ENCODE measurements around the gene PTGDS.
A peak's percentile ranks its signal among the peaks of the same experiment; 100 is the strongest.

The PTGDS gene

DNA sequence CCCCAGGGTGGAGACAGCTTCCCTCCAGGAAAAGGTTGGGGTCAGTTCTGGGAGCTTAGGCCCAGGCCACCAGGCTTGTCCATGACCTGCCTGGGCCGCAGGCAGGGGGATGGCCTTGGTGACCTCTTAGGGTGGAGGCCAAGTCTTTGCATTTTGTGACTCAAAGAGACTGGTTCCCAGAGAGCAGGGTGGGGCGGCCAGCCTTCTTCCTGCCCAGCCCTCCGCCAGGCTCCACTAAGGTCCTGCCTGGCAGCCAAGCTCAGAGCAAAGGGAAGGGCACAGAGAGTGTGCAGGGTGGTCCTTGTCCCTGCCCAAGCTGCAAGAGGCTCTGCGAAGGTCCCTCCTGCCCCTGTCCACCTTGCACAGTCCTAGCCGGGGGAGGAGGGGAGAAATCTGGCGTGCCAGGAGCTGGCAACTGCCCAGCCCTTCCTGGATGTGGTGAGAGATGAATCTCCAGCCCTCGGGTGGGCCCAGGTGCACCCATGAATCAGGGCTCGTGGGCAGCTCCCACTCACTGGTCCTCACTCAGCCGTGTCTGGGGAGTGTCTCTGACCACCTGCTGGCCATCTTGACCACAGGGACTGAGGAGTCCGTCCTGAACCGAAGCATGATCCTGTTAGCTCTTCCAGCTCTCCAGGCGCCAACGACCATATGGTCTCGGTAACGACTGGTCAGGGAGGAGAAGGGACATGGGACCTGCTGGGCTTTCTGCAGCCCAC lies 2.3 kb upstream of the PTGDS start:
- DNase-seq (ENCODE audit: low read depth): no peak

GRCh38 chr9:136975644-136976043 lies 1.7 kb upstream of the PTGDS start:
- no peak for DNase-seq (ENCODE audit: low read depth)

DNA sequence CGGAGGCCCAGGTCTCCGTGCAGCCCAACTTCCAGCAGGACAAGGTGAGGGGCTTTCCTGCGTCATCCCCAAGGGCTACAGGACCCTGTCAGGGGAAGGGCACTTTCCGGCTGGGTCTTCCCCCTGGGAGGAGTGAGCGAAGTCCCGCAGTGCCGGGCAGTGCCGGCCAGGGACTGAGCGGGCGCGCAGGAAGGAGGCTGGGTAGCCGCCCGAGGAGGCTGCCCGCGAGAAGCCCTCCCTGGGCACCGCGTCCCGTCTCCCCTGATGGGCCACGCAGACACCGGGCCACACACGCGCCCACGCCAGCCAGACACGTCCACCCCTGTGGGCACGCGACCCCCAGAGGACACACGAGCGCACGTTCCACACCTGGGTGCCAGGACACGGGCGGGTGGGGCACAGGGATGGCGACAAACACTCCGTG lies 357 bp downstream of the PTGDS start:
- no peak for DNase-seq (ENCODE audit: low read depth)

GRCh38 chr9:136978073-136978864 lies 965 bp downstream of the PTGDS start:
- peak; percentile 71 for DNase-seq (ENCODE audit: low read depth)

DNA sequence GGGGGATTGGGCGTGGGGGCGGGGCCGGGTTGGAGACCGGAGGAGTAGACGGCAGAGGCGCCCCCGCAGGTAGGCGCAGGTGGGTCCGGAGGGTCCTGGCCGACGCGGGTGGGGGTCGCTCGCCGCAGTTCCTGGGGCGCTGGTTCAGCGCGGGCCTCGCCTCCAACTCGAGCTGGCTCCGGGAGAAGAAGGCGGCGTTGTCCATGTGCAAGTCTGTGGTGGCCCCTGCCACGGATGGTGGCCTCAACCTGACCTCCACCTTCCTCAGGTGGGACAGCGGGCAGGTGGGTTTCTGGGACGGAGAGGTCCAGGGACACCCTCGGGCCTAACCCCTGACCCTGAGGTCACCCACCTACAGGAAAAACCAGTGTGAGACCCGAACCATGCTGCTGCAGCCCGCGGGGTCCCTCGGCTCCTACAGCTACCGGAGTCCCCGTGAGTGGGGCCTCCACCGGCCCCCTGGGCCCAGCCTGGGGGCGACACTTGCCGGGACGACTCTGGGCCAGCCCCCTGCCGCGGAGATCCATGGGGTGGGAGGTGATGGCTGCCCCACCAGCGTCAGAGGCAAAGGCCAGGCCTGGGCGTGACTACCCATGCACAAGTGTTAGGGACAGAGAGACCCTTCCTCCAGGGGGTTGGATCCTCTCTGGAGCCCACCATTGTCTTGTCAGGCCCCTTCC lies 1.7 kb downstream of the PTGDS start:
- DNase-seq (ENCODE audit: low read depth): no peak

- DNase-seq (ENCODE audit: low read depth): no peak
Observed at GRCh38 chr9:136979769-136980587, 2.7 kb downstream of the PTGDS start.

- no peak for DNase-seq (ENCODE audit: low read depth)
Observed at GRCh38 chr9:136980669-136981478, 3.6 kb downstream of the PTGDS start.

DNA sequence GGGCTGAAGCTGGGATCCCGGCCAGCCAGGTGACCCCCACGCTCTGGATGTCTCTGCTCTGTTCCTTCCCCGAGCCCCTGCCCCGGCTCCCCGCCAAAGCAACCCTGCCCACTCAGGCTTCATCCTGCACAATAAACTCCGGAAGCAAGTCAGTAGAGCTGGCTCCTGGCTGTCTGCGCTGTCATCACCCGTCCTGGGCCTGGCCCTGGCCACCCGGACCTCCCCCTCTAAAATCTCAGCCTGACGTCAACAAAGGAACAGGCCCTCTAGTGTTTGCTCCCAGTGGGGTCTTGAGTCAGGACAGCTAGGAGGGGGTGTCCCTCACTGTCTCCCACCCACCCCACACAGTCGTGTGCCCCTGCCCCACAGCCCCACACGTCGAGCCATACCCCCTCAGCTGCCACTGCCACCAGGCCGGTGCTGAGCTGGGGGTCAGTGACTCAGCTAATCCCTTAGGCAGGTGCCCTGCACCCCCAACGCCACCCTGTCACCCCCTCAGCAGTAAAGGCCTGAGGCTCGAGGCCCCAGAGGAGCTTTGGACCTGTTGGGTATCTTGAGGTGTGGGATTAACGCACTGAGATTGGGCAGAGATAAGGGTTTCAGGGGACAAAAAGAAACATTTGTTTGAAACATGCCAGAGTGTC lies 4.4 kb downstream of the PTGDS start:
- no peak for DNase-seq (ENCODE audit: low read depth)

DNA sequence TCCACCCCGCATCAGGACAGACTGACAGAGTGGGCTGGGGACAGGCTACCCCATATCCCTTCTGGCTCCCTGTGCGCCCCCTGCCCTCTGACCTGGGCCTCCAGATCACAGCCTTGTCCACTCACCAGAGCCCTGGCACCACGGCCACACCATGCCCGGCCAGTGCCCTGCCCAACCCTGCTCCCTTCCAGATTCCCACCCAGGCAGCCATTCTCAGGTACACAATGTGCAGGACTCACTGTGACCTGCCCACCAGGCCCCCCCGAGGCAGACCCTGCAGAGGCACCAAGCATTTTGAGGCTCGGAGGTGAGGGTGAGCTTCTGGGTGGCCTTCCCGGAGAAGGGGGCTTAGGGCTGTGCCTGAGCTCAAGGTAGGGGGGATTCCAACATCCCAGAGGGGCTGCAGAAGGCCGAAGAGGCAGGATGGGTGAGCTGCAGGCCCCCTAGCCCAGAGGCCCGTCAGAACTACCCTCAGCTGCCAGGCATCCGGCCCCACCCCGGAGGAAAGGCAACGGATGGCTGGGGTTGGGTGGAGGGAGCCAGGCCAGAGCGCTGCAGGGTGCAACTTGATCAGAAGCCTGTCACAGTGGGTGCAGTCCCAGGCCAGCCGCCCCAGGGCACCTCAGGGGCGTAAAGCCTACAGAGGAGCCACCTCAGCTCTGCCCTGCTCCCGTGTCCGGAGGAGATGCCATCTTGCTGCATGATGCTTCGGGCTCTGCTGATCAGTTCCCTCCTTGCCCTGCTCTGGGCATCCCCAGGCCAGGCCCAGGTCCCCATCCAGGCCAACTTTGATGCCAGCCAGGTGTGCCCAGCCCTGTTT lies 5.1 kb downstream of the PTGDS start, which contains the start of gene LCNL1:
TSS of gene LCNL1 (plus strand) at position 762 of the 820 bp plus-strand sequence. CDS start 594 bp downstream, outside the sequence.
- DNase-seq (ENCODE audit: low read depth): no peak

DNA sequence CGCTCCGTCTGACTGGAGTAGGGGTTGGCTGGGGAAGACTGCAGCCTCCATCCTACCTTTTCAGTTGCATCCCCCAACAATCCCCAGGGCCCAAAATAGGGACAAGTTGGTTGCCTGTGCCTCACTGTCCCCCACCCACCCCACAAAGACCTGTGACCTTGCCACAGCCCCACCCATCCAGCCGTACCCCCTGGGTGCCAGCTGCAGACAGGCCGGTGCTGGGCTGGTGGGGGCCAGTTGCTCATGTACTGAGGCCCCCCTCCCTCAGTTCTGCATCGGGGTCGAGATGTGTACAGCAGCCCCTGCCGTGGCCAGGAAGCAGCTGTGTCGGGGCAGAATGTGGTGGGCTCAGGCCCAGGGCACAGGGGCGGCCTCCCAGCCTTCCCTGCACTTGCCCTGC lies 5.9 kb downstream of the PTGDS start:
- DNase-seq (ENCODE audit: low read depth): no peak

DNA sequence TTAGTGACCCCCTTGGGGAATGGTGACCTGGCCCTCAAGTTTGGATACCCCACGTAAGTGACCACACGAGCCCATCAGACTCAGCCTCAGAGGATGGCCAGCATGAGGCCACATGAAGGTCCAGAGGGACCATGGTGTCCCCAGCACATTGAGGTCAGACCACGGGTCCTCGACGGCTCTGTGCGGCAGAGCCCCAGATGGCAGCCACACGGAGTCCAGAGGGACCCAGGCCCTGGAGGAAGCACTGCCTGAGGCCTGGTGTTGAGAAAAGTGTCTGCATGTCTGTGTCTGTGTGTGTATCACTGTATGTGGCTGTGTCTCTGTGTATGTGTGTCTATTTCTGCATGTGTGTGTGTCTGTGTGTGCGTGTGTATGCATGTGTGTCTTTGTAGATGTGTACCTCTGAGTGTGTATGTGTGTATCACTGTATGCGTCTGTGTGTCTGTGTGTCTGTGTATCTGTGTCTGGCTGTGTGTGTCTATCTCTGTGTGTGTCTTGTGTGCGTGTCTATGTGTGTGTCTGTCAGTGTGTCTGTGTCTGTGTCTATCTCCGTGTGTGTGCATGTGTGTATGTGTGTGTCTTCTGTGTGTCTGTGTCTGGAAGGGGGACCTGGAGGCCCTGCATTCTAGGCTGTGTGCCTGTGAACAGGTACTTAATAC lies 6.5 kb downstream of the PTGDS start:
- no peak for DNase-seq (ENCODE audit: low read depth)

- DNase-seq (ENCODE audit: low read depth): no peak
Observed at GRCh38 chr9:136984464-136985026, 7.2 kb downstream of the PTGDS start.

DNA sequence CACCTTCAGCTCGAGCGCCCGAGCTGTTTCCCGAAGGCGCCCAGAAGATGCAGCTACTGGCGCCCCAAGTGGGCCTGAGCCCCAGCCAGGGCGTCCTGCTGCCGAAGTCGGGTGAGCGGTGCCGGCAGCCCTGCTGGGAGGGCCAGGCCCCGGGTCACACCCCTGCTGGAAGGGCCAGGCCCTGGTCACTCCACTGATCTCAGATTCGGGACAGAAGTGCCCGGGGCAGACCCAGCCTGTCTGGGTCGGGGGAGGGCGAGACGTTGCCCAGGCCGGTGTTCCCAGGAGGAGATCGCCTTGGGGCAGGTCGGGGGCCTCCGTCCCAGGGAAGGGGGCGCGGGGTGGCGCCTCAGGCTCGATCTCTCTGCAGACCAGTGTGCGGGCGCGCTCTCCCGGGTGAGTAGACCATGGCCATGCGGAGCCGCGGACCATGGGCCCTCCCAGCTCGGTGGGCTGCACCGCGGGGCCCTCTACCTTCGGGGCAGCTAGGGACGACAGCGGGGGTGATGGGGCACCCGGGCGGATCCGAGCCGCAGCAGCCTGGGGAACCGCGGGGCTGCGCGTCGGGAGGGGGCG lies 7.8 kb downstream of the PTGDS start:
- no peak for DNase-seq (ENCODE audit: low read depth)

DNA sequence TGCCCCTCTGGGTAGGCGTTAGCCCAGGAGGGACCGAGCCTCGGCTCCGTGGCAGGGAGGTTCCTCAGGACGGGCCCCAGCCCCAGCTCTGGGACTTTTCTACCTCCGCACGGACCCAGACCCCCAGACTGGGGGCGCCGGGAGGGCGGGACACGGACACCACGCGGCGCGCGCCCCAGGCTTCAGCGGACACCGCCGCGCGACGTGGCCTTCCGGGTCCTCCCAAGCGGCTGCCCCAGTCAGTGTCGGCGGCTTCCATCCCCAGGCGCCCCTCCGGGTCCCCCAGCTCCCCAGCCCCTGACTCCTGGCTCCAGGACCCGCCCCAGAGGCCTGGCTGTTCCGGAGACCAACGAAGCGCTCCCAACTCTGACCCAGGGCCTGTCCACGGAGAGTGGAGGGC lies 8.5 kb downstream of the PTGDS start:
- DNase-seq (ENCODE audit: low read depth): no peak

- no peak for DNase-seq (ENCODE audit: low read depth)
Observed at GRCh38 chr9:136988872-136989271, 11.6 kb downstream of the PTGDS start.

DNA sequence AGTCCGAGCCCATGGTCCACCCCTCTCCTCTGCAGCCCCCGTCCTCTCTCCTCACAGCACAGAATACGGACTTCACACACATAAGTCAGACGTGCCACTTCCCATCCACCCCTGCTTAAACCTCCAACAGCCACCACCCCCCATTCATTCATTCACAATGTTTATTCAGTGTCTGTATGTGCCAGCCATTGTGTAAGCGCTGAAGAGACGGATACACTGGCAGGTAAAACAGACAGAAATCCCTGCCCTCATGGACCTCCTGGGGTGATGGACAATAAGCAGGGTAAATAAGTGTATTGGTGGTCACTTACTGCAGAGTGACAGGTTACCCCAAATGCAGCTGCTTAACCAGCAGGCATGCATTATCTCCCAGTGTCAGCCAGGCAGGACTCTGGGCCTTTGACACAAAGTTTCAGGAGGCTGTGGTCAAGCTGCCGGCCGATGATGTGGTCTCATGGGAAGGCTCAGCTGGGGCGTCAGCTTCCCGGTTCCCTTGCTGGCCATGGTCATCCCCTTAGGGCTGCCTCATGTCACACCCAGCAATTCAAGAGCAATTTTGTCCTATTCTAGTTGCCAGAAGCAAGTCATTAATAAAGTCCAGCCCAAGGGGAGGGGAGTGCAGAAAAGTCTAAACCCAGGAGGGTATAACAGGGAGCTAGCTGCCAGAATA lies 13.1 kb downstream of the PTGDS start:
- no peak for DNase-seq (ENCODE audit: low read depth)

- peak; percentile 89 for DNase-seq (ENCODE audit: low read depth)
Observed at GRCh38 chr9:136991993-136992818, 14.9 kb downstream of the PTGDS start, which contains the start of gene PAXX. PAXX (plus strand) TSS chr9:136992422; CDS start chr9:136992444, 22 bp downstream.
